HG03442 (cell line): ENCODE data around the gene PDE1C.
"Not testable (repeated sequence)": the region's sequence is repeated elsewhere in the genome, so short reads cannot be mapped to it uniquely, and the experiment has no call there.

Source experiments
- ATAC-seq: cut with Tn5 transposase; IDR thresholded peaks from one replicate; pipeline ENCODE4 v1.9.1; 2021; ENCODE audit warnings: mild to moderate bottlenecking, moderate library complexity; ENCODE audit not compliant: unreplicated experiment

The PDE1C gene

DNA sequence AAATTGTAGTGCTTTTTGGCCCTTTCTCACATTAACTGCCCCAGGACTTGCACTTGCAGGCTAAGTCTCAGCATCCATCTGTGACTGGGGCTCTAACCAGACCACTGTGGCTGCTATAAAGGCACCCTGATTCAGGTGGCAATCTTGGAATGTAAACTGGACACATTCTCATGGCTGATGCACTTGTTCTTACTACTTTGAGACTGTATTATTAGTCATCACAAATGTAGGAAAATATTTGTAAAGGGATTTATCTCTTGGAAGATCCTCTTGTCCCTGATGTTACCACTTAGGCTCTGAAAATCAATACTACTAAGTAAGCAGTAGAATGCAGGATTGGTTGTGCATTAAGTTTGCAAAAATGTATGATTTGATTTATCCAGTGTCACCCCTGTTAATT, 25.0 kb downstream of the PDE1C start:
- ATAC-seq, result no peak

DNA sequence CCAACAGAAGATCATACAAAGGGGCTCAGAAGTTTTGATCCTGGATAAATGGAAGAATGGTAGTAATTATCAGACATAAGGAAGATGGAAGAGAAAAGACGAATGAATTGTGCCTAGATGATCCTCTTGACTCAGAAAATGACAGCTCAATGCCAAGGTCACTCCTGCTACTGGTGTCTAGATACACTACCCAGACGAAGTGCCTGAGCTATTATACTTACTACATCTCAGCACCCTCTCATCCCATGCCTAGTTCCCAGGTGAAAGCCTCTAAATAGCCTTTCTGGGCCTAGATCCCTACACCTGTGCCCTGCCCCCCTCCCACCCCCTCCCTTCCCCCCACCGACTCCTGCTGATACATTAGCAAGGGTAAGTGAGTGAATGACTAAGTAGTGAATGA, 25.5 kb downstream of the PDE1C start:
- ATAC-seq, result no peak

DNA sequence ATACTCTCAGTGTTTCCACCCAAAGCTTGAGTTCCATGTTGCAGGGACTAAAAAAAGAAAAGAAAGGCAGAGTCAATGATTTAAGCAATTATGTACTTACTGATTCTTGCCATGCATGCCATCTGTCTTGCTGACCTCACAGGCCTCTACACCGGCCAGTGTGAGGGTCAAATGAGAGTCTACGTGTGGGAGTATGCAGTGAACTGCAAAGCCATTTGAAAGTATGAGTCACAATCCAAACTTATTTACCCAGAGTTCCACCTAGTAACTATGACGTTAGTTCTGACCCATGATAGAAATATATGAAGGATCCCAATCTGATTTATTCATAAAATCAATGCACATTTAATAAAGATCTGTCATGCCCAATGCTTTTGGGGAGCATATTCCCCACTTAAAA, 26.5 kb downstream of the PDE1C start:
- peak; percentile 84 for ATAC-seq

DNA sequence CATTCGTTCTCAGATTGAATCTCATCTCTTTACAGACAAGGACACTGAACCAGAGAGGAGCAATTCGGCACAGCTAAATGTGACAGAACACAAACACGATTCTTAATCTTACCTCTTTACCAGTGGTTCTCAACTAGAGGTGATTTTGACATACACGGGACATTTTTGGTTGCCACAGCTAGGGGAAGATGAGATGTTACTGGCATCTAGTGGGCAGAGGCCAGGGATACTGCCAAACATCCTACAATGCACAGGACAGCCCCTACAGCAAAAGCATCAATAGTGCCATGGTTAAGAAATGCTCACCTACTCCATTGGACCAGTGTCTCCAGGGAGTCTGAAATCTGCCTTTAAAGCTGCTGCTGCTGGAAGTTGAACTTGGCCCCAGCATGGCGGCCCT, 27.3 kb downstream of the PDE1C start:
- ATAC-seq, result no peak

DNA sequence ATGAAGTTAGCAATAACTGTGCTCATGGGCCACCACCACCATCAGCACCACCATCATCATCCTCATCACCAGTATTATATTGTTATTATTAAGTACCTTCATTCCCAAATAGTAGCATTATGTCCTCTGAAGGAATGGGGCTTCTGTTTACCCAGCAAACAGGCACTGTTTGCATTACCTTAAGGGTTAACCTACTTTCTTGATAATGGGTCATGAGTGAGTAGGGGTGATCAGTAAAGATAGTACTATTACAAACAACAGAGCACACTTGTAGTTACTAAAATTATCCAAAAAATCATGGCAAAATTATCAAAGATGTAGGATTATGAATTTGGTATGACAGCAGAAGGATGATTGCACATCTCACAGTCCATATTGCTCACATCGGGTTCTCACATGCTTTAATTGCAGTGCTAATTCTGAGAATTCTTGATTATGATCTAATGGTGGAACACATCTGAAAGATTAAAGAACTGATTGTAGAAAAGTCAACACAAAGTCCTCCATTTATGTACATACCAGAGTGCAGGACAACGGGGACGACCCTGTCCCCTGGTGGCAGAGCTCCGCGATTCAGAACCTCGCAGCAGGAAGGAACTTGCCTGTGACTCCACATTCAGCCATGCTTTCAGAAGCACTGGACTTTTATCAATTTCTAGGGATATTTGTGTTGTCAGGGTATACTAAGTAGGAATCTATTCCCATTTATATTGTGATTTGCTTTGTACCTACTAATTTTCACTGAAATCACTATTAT, 31.0 kb downstream of the PDE1C start:
- ATAC-seq, result no peak

DNA sequence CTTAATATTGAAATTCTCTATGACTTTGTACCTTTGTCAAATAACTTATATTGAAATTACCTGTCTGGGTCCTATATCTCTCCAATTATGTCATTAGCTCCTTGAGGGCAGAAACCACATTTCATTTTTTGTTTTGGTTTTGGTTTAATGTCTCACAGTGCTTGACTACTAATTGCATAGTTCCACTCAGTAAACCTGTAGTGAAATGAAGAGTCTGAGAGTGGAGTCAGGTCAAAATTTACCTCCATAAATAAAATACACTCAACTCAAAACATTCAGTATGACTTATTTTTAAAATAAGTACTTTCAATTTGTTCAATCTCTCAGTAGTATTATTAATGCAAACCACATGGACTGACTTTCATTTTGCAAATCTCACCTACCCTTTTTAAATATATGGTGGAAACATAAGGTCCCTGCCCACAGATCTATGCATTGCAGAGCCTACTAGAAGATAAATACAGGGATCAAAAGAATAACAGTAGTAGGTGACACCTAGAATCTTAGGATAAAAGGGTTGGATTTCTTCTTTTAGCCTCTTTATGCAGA, 32.5 kb downstream of the PDE1C start:
- peak; percentile 80 for ATAC-seq

DNA sequence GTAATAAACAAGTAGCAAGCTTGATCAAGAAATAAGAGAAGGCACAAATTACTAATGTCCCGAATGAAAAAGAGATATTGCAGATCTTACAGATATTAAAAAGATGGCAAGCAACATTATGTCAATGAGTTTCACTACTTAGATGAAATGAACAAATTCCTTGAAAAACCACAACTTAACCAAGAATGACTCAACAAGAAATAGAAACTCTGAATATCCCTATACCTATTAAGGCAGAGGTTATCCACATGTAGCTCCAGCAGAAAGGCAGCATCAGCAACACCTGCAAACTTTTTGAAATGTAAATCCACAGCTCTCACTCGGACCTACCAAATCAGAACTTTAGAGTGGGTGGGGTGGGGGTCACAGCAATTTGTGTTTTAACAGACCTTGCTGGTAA, 33.6 kb downstream of the PDE1C start:
- peak; percentile 49 for ATAC-seq

DNA sequence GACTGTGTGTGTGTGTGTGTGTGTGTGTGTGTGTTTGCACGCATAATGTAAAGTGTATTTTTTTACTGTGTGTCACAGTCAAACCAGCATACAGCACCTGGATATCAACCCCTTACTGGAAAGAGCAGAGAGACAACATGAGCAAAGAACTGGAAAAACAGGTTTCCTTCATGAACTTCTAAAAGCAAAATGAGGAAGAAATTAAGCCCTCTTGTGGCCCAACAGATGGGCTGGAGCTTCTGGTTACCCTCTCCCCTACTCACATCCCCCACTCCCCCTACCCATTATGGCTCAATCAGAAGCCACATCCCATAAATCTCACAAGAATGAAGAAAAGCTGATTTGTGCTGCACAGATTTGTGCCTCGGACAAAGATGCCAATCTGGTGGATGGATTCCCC, 36.2 kb downstream of the PDE1C start:
- no peak for ATAC-seq

DNA sequence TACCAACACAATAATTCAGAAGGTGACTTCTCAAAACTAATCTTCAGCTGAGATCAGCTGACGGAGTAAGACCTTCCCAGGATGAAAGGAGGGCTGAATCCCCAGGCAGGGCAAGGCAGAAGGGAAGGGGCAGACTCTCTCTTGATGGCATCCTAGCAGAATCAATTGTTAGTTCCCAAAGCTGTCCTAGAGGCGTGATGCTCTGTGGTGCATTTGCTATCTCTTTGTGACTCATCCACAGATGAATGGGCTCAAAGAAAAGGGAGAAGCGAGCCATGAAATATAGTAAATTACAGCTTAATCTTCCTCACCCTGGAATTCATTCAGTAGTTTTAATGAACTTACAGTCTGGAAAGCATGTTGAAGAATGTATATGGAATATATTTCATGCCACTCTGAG, 37.2 kb downstream of the PDE1C start:
- ATAC-seq, result no peak

DNA sequence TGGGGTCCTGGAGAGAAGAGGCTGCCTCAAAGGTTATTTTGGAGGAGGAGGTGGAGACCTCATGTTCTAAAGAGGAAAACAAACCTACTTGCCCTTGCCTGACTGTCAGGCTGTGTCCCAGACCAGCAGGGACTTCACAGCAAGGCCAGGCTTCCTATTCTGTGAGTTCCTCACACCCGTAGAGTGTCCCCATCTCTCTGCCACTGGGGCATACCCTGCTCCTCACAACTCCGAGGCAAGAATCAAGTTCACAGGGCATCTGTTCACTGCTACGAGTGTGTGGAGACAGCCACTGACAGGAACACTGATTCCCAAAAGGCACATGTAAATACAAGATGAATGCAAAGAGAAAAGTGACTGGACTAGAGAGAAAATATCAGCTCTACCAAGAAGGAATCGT, 38.0 kb downstream of the PDE1C start:
- ATAC-seq, result no peak

DNA sequence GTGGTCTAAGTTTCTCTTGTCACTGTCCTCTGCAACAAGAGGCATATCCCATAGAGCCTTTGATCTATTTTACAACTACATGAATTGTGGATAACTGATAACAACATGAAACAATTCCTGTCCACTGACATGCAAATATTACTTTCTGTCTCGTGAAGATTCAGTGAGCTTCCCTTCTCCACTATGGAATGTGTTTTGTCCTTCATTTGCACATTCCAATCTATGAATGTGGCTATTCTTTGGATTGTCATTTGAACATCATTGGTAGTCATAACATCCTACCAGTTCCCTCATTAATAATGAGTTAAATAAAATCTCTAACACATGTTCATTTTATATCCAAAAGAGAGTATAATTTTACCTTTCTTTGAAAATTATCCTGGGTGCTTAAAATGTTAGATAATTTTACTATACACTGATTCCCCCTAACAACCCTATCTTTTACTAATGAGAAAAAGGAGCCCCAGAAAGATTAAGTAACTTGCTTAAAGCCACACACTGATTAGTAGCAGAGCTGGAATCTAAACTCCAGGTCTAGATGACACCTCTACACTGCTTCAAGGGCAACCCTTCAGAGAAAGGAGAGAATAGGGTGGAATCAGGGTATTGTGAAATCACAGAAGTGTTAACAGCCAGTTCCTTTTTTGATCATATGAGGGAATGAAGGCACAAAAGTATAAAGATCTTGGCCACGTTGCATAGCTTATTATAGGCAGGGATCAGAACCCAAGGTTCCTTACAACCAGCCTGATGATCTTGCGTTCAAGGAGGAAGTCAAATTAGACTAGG, 39.1 kb downstream of the PDE1C start:
- ATAC-seq, result no peak

DNA sequence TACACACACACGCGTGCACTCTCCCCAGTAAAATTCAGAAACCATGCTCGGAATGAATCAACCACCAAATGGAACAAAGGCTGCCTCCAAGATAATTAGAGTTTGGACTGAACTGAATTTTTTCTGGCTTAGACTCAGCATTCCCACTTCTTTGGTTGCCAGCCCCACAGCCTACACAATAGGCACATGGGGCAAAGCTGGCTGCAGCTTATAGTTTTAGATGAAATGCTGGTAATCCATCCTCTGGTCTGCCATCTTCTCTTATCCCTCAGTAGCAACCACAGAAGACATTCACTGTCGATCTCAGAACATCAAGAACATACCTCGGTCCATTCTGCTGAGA, 44.2 kb downstream of the PDE1C start:
- no peak for ATAC-seq

DNA sequence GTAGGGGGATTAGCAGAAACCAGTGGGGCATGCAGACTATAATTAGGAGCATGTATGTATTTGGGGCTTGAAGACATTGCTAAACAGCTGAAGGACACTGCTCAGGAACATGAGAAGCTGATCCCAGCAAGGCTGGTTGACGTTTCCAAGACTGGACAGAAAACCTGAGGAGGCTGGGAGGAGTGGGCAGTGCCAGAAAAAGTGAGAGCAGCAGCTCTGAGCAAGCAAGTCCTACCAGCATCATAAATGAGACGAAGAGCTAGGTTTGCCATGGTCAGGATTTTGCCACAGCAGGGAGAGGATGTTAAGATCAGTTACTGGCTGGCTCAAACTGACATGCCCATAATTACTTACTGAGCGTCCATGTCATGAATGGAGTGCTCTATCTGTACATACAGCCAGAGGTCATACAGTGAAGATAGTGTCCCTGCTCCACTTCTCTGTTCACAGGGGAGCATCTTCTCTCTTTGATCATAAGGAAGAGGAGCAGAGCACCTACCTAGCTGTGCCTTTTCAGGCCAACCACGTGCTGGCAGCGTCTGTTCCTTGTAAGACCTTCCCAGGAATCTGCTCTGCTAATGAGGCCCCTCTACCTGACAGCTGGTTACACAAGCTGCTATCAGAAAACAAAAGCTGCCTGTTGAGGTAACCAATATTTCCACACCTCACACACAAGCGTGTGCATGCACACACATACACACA, 44.7 kb downstream of the PDE1C start:
- ATAC-seq, result no peak

DNA sequence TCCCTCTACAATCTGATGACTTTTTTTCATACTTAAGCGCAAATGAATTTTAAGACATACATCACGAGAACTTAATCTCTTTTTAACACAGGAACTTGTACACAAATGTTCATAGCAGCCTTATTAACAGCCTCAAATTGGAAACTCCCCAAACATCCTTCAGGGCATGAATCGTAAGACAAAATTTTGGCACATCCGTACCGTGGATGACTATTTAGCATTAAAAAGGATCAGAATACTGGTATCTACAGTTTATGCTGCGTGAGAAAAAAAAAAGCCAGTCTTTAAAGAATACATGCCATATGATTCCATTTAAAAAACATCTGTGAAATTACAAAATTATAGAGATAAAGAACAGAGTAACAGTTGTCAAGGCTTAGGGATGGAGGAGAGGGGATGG, 46.8 kb downstream of the PDE1C start:
- ATAC-seq, result no peak

DNA sequence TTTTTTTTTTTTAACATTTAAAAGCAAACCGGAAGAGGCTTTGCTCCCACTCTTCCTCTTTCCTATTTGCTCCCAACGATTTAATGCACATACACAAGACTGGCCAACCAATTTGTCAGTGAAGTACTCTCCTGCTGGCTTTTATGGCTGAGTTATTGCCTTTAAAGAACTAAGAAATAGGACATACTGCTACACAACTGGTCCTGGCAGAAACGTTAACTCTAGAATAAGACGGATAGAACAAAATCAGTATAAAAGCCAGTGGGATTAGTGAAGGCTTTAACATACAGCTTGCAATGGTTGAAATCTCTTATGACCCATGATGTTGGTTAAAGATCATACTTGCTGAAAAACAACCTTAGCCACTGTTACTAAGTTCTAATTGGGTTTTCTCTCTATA, 47.2 kb downstream of the PDE1C start:
- no peak for ATAC-seq

DNA sequence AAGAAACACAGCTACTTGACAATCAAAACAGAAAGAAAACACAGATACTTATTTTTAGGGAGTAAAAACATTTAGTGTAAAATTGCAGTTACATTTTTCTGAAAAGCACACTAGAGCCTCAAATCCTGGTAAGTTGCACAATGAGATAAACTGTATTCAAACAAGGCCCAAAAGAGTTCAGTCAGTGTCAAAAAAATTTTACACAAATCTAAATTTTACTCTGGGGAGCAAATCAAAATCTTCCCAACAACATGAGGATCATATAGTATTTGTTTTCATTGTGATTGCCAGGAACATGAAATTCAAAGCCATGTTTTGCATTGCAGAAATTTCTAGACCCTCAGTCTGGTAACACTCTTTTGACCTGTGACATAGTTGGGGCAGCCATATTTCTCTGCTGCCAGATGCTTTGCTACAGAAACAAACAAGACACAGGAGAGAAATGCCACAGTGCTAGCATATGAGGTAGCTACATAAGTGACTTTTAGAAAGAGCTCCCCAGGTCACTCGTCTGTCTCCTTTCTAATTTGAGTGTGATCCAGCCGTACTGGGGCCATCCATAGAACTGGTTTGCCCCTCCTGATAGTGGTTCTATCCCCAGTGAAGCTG, 49.6 kb downstream of the PDE1C start:
- no peak for ATAC-seq

DNA sequence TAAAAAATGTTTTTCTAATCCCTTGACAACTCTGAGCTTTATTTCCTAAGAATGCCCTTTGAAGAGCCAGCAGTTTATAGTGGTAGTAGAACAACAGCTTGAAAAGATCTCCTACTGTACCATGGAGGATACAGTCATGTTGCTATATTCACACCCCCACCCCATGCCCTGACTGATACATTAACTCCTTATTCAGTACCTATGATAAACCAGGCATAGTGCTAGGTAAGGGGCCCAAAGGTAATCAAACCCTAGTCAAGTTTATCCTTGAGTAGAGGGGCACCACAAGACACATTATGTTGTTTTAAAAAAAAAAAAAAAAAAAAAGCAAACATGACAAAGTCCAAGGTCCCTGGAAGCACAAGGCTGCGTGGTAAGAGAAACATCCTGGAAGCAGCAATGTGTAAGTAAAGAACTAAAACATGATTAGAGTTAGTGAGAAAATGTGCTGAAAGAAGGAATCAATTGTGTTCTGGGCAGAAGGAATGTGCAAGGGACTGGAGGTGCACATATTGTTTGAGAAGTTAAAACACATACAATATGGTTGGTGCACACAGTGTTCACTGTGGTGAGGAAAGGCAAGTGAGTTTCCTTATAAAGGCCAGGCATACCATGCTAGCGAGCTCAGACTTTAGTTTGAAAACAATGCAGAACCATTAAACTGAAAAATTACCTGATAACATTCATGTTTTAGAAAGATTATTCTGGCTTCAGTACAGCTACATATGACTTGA, 51.2 kb downstream of the PDE1C start:
- ATAC-seq, result no peak

DNA sequence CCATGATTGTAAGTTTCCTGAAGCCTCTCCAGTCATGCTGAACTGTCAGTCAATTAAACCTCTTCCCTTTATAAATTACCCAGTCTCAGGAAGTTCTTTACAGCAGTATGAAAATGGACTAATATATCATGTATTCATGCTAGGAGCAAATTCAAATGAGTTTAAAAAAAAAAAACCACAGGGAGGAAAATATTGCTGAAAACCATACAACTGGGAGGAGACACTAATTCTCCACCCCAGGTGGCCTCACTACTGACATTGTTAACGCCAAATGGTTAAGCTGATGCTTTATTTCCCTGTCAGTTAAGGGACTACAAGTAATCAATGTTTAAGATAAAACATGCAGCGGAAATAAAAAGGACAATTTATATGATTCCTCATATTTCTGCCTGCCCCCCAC, 55.1 kb downstream of the PDE1C start:
- ATAC-seq, result no peak

DNA sequence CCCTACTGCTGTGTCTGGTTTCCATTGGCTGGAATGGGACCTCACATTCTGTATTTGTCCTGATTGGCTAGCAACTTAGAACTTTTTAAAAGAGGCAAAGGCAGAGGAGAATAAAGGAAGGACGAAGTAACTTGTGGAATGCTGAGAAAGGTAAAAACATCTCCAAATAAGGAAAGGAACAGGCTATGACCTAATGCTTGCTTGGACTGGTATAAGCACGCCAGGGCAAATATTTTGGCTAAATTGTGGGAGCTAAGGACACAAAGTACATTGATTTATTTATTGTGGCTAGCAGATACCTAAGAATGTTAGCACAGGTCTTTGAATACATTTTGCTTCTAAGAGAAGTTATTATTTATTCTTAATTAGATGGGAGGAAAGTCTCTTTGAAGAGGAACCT, 56.7 kb downstream of the PDE1C start:
- not testable (repeated sequence) for ATAC-seq

DNA sequence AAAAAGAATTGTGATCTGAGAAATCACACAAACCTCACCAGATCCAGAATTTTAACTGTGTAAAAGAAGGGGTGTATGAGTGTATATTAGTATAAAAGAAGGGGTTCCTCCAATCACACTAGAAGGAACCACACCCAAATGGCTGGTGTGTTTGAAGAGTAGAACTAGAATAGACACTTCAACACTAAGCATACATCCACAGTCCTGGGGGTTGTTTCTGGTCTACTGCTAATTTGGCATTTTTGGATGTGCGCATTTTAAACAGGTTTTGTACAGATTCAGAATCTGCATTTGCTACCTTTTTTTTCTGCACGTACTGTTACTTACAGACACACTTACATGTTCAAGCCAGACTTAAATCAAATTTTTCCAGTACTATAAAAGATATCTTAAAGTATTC, 64.6 kb downstream of the PDE1C start:
- ATAC-seq, result no peak

DNA sequence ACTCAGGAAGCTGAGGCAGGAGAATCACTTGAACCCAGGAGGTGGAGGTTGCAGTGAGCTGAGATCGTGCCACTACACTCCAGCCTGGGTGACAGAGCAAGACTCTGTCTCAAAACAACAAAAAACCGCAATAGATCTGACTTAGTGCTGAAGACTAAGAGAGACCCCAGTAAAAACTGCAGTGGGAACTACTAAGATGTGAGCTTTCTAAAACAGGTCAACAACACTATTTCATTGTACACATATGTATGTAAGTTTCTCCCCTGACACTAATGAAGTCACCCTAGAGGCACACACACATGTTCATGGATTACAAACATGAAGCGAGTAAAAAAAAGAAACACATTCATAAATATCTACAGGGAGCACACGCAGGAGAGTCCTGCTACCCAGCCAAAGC, 68.3 kb downstream of the PDE1C start:
- no peak for ATAC-seq
